ENCODE results near the gene PRTG.

- TF ChIP-seq CTCF (IDR thresholded peaks at IDR 0.05) (no peak), POLR2A (IDR thresholded peaks at IDR 0.05) (no peak)
Measured at GRCh38 chr15:55613727-55614126, 129.2 kb downstream of the PRTG start.
